ENCODE data around the gene GTSE1.
A peak's percentile ranks its signal among the peaks of the same experiment; 100 is the strongest.

GTSE1 gene

DNA sequence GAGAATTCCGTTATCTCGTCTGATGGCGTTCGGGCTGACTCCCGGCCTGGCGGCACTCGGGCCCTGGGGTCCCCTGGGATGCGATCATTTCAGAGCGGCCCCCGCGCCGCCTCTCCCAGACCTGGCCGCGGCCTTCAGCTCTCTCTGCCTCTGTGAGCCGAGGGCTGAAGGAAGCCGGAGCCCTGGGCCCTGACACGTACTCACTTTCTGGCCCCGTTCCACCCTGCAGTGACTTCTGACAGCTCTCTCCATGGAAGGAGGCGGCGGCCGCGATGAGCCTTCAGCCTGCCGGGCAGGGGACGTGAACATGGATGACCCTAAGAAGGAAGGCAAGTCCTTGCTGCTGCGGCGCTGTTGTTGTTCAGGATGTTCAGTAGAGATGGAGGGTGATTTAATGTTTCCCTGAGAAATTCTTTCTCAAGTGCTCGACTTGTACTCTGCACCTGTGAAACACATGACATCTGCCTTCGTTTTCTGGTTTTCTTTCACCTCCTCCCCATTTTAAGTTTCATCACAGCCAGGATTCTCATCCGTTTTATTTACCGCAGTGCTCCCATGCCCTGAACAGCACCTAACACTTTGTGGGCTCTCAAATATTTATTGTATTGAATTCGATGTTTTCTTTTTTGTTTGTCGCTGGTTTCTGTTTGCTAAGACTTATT is 612 bp downstream of the GTSE1 start:
- peak overlapping the region; percentile 71 for H3K4me3 ChIP-seq (ENCODE audit: low read length)
- TF ChIP-seq, protein P1, sequence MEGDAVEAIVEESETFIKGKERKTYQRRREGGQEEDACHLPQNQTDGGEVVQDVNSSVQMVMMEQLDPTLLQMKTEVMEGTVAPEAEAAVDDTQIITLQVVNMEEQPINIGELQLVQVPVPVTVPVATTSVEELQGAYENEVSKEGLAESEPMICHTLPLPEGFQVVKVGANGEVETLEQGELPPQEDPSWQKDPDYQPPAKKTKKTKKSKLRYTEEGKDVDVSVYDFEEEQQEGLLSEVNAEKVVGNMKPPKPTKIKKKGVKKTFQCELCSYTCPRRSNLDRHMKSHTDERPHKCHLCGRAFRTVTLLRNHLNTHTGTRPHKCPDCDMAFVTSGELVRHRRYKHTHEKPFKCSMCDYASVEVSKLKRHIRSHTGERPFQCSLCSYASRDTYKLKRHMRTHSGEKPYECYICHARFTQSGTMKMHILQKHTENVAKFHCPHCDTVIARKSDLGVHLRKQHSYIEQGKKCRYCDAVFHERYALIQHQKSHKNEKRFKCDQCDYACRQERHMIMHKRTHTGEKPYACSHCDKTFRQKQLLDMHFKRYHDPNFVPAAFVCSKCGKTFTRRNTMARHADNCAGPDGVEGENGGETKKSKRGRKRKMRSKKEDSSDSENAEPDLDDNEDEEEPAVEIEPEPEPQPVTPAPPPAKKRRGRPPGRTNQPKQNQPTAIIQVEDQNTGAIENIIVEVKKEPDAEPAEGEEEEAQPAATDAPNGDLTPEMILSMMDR (IDR thresholded peaks at IDR 0.05; ENCODE audit: insufficient read depth, low read depth, low read length, missing control alignments): no peak
- DNase-seq (ENCODE audit: low read depth): peak; percentile 38

DNA sequence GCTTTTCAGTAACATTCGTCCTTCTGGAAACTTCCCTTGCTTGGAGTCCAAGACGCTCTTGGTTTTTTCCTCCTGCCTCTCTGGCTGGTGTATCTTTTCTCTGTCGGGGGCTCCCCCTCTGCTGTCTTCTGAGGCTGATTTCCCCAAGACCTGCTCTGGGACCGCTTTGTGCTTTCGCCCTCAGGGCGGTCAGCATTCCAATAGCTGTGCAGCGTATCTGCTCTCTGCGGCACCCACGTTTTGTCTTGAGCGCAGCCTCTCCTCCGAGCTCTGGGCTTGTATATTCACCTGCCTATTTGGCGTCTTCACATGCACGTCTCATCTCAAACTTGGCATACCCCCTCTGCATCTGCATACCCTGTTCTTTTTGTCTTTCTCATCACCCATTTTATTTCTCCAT is 2.4 kb downstream of the GTSE1 start:
- DNase-seq (ENCODE audit: low read depth): no peak
- no peak overlapping the region for H3K4me3 ChIP-seq (ENCODE audit: low read length)
- TF ChIP-seq, protein P1 (IDR thresholded peaks at IDR 0.05; ENCODE audit: insufficient read depth, low read depth, low read length, missing control alignments): no peak

DNA sequence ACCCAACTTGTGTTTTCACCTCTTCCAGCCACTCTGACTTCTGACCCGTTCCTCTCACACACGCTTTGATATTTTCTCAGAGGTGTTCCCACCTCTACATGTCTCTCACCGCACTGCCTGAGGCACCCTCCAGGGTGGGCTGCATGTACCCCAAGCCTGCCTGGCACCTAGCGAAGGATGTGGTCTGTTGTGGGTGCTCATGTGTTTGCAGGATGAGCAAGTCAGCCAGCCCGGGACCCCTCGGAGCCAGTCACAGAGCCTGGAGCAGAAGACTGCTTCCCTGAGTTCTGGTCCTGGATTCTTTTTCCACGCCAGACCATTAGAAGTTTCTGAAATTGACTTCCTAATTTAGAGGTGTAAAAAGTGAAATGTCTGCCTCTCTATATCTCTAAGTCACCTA is 3.8 kb downstream of the GTSE1 start:
- no peak overlapping the region for H3K4me3 ChIP-seq (ENCODE audit: low read length)
- DNase-seq (ENCODE audit: low read depth): no peak
- TF ChIP-seq, protein P1 (IDR thresholded peaks at IDR 0.05; ENCODE audit: insufficient read depth, low read depth, low read length, missing control alignments): no peak

DNA sequence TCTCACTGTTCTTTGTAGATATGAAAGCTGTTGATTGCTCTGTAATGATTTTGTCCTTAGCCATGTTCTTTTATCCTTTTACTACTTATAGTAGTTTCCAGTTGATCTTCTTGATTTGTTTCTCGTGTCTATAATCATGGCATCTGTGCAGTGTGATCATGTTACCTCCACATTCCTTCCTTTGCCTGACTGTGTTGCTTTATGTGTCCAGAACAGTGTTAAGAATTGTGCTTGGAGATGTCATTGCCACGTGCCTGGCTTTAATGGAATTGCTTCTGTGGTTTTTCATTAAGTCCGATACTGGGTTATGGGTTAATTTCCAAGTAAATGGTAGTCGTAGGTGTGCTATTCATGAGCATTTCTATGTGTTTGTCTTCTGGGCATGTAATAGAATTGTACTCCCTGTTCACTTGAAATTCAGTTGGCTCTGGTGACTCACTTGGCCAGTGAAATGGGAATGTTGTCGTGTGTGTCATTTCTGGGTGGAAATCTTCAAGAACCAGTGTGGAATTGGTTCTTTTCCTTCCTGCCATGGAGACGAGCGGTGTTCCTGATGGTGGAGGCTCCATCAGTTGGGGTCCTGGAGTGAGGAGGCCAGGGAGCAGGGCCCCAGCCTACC is 6.8 kb downstream of the GTSE1 start:
- DNase-seq (ENCODE audit: low read depth): peak; percentile 30
- no peak overlapping the region for H3K4me3 ChIP-seq (ENCODE audit: low read length)
- TF ChIP-seq, protein P1 (IDR thresholded peaks at IDR 0.05; ENCODE audit: insufficient read depth, low read depth, low read length, missing control alignments): no peak

DNA sequence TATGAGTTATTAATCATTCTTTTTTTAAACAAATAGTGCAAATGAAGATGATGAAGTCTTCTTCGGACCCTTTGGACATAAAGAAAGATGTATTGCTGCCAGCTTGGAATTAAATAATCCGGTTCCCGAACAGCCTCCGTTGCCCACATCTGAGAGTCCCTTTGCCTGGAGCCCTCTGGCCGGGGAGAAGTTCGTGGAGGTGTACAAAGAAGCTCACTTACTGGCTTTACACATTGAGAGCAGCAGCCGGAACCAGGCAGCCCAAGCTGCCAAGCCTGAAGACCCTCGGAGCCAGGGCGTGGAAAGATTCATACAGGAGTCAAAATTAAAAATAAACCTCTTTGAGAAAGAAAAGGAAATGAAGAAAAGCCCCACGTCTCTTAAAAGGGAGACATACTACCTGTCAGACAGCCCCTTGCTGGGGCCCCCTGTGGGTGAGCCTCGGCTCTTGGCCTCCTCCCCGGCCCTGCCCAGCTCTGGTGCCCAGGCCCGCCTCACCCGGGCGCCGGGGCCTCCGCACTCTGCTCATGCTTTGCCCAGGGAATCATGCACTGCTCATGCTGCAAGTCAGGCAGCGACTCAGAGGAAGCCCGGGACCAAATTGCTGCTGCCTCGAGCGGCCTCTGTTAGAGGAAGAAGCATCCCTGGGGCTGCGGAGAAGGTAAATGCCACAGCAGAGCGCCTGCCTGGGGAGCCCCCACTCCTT is 11.8 kb downstream of the GTSE1 start:
- peak; percentile 23 for DNase-seq (ENCODE audit: low read depth)
- TF ChIP-seq, protein P1 (IDR thresholded peaks at IDR 0.05; ENCODE audit: insufficient read depth, low read depth, low read length, missing control alignments): no peak
- H3K4me3 ChIP-seq (ENCODE audit: low read length): no peak overlapping the region

DNA sequence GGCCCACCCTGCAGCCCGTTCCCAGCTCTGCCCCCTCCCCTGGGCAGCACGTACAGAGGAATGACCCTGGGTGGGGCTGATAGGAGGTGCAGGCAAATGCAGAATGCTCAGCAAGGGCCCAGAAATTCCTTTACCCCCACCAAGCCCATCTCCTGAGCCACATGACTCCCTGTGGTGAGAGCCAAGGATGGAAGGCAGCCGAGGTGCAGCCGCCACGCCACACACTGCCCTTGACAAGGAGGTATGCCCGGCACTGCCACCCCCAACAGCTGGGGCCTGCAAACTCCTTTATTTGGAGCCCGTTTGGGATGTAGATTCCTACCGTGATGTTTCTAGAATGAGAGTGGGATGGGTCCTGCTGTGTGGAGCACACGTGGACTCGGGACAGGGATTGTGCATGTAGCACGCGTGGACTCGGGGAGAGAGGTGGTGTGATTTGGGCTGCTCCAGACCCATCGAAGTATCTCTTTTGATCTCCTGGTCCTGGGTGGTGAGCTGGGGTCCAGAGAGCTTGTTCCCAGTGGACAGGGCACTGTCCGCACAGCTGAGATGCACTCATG is 12.9 kb downstream of the GTSE1 start:
- DNase-seq (ENCODE audit: low read depth): no peak
- H3K4me3 ChIP-seq (ENCODE audit: low read length): no peak overlapping the region
- TF ChIP-seq, protein P1 (IDR thresholded peaks at IDR 0.05; ENCODE audit: insufficient read depth, low read depth, low read length, missing control alignments): no peak

Data from epithelial cell of esophagus (primary cell).